HG03097 (cell line): ENCODE measurements around the gene ZNF701.

Source experiments
- ATAC-seq: cut with Tn5 transposase; IDR thresholded peaks from one replicate; pipeline ENCODE4 v1.9.1; 2021; ENCODE audit not compliant: unreplicated experiment, low FRiP score

ZNF701 gene

DNA sequence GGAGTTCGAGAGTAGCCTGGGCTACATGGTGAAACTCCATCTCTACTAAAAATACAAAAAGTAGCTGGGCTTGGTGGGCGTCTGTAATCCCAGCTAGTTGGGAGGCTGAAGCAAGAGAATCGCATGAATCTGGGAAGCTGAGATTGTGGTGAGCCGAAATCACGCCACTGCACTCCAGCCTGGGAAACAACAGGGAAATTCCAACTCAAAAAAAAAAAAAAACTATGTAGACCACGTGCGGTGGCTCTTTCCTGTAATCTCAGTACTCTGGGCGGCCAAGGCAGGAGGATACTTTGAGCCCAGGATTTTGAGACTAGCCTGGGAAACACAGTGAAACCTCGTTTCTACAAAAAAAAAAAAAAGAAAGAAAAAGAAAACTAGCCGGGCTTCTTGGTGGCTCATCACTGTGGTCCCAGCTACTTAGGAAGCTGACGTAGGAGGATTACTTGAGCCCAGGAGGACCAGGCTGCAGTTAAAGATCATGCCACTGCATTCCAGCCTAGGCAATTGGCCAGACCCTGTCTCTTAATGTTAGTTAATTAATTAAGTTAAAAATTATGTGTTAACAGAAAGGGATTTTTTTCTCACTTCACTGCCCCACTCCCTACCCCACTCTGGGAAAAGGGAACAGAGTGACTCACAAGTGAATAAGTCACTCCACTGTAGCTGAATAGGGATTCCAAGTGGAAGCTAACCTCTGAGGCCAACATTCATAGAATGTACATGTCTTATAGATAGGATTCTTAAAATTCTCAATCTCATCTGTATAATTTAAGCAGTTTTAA lies 65.9 kb downstream of the ZNF701 start:
- ATAC-seq, result no peak
